GM12878 (cell line): Measurements from ENCODE around the gene SELENOO. TPM values are rescaled to one million over a fixed set of nuclear protein-coding genes. Genes with fewer than 3 reads are reported as not detected.

Experiments
- ATAC-seq: fragments of 200-7000 bp; cut with Tn5 transposase; 3 replicates; pipeline ENCODE4 v1.9.1; 2020; ENCODE audit warnings: mild to moderate bottlenecking, moderate library complexity
- BruUV-seq: library from RNA; stranded (reverse); fragments of 400-500 nt; replicated peaks from 2 replicates; lab custom pipeline; 2021; lab: Mats Ljungman, UMichigan
- CTCF ChIA-PET: fragments of 300-600 bp; sonication (Branson Sonifier 250); formaldehyde crosslinking; extraction: SDS; loops from one replicate; lab custom pipeline; 2021; ENCODE audit warnings: inconsistent platforms; lab: Yijun Ruan, JAX
- POLR2A ChIA-PET: fragments of 350-600 bp; formaldehyde crosslinking; extraction: SDS; loops from one replicate; lab custom pipeline; 2021; ENCODE audit warnings: inconsistent platforms; lab: Charles Lee
- RAD21 ChIA-PET: fragments of 300-600 bp; sonication (Branson Sonifier 250); formaldehyde crosslinking; loops from one replicate; lab custom pipeline; 2023; ENCODE audit warnings: antibody characterized with exemption; ENCODE audit not compliant: unreplicated experiment; lab: Charles Lee
- SMC1A ChIA-PET: fragments of 300-600 bp; sonication (Branson Sonifier 250); formaldehyde crosslinking; loops from one replicate; lab custom pipeline; 2023; ENCODE audit not compliant: unreplicated experiment, uncharacterized antibody; lab: Charles Lee
- DNase-seq: peaks from one replicate; pipeline ENCODE4 v3.0.0-alpha.2; 2011; ENCODE audit warnings: low read depth, low spot score
- FAIRE-seq: peaks from 3 replicates; lab custom pipeline; 2011; peaks lifted over from hg19 to GRCh38; lab: Jason Lieb, UNC
- H2AFZ ChIP-seq: 2 replicates; pipeline ENCODE4 v1.6.0; 2011; ENCODE audit warnings: low read depth, low read length, control low read depth; ENCODE audit not compliant: control insufficient read depth
- H3K27ac ChIP-seq: 2 replicates; pipeline ENCODE4 v1.5.1; 2011; ENCODE audit warnings: control low read depth; ENCODE audit not compliant: control insufficient read depth, insufficient read depth
- H3K27me3 ChIP-seq, 2 experiments: replicated peaks in 1 of 2; 2 replicates each; pipeline versions ENCODE4 v1.6.0 to v1.6.1; 2011; ENCODE audit warnings: low read length in 1 of 2; ENCODE audit not compliant: control insufficient read depth in 2 of 2, insufficient read depth in 2 of 2
- H3K36me3 ChIP-seq, 2 experiments: 2 replicates each; pipeline ENCODE4 v1.5.1; 2011; ENCODE audit warnings: low read length in 1 of 2; ENCODE audit not compliant: control insufficient read depth in 2 of 2, insufficient read depth in 2 of 2
- H3K4me1 ChIP-seq: 2 replicates; pipeline ENCODE4 v1.6.1; 2011; ENCODE audit warnings: mild to moderate bottlenecking, low read length, moderate library complexity, mixed read lengths; ENCODE audit not compliant: control insufficient read depth, insufficient read depth
- H3K4me2 ChIP-seq: 2 replicates; pipeline ENCODE4 v1.6.0; 2011; ENCODE audit warnings: control low read depth; ENCODE audit not compliant: control insufficient read depth, insufficient read depth
- H3K4me3 ChIP-seq: fragments of 200-600 bp; sonication (generic); 2 replicates; pipeline ENCODE4 v1.5.1; 2016
- H3K79me2 ChIP-seq: 2 replicates; pipeline ENCODE4 v1.6.0; 2011; ENCODE audit warnings: low read length; ENCODE audit not compliant: control insufficient read depth, insufficient read depth
- H3K9ac ChIP-seq: 2 replicates; pipeline ENCODE4 v1.8.0; 2011; ENCODE audit warnings: low read length, control low read depth, mixed read lengths; ENCODE audit not compliant: control insufficient read depth, insufficient read depth
- H3K9me3 ChIP-seq: replicated peaks from 3 replicates; pipeline ENCODE4 v1.5.1; 2011; ENCODE audit warnings: mild to moderate bottlenecking, low read length; ENCODE audit not compliant: control insufficient read depth, insufficient read depth
- H4K20me1 ChIP-seq: 2 replicates; pipeline ENCODE4 v1.6.0; 2011; ENCODE audit not compliant: control insufficient read depth, insufficient read depth
- BCL11A ChIP-seq: IDR thresholded peaks from 2 replicates; pipeline ENCODE4 v1.6.1; 2011; ENCODE audit warnings: low read depth, low read length
- BHLHE40 ChIP-seq, 2 experiments: fragments of 450-650 bp in 1 of 2; IDR thresholded peaks; 2 replicates each; pipeline ENCODE4 v1.6.1; 2011 to 2017; ENCODE audit warnings: low read depth in 2 of 2, borderline replicate concordance in 1 of 2, improper control_type of control experiment in 1 of 2, low read length in 1 of 2, mild to moderate bottlenecking in 1 of 2
- CREB1 ChIP-seq: IDR thresholded peaks from 2 replicates; pipeline ENCODE4 v1.6.1; 2012; ENCODE audit warnings: low read depth, mild to moderate bottlenecking, inconsistent platforms
- EGR1 ChIP-seq, 2 experiments: IDR thresholded peaks; 1 replicate in 1 of 2; 2 replicates in 1 of 2; pipeline ENCODE4 v1.6.1; 2011 to 2012; ENCODE audit warnings: low read depth in 2 of 2, low read length in 2 of 2, borderline replicate concordance in 1 of 2, mild to moderate bottlenecking in 1 of 2, moderate library complexity in 1 of 2
- NBN ChIP-seq: fragments of 450-650 bp; IDR thresholded peaks from 2 replicates; pipeline ENCODE4 v1.6.1; 2016
- NR2C1 ChIP-seq: fragments of 450-650 bp; IDR thresholded peaks from 2 replicates; pipeline ENCODE4 v1.6.1; 2017; ENCODE audit warnings: antibody characterized with exemption, mild to moderate bottlenecking, moderate library complexity
- PML ChIP-seq: IDR thresholded peaks from 2 replicates; pipeline ENCODE4 v1.6.1; 2012; ENCODE audit warnings: low read length, inconsistent platforms
- POLR2AphosphoS5 ChIP-seq: IDR thresholded peaks from 2 replicates; pipeline ENCODE4 v1.6.1; 2011; ENCODE audit warnings: mild to moderate bottlenecking, low read length, inconsistent platforms
- SMAD5 ChIP-seq: IDR thresholded peaks from 2 replicates; pipeline ENCODE4 v1.6.1; 2016; ENCODE audit warnings: antibody characterized with exemption, low read depth
- TBL1XR1 ChIP-seq: IDR thresholded peaks from 2 replicates; pipeline ENCODE4 v1.6.1; 2012; ENCODE audit warnings: low read depth, low read length, improper control_type of control experiment
- ZNF274 ChIP-seq: IDR thresholded peaks from one replicate; pipeline ENCODE4 v1.8.0; 2011; ENCODE audit not compliant: insufficient read length, insufficient read depth
- WGBS: methylation state at CpG from one replicate; pipeline ENCODE4 v1.1.6; 2016; ENCODE audit warnings: low lambda C conversion rate; ENCODE audit not compliant: insufficient replicate concordance, insufficient coverage; ENCODE audit errors: missing lambda C conversion rate; 5-methylcytosine and 5-hydroxymethylcytosine counted together
- in situ Hi-C: fragments of 300-500 bp; cut with MboI; formaldehyde crosslinking; loops from 9 replicates; pipeline ENCODE4 v1.14.3; 2018; ENCODE audit warnings: mixed read lengths
- intact Hi-C: fragments of 100-400 bp; cut with micrococcal nuclease; formaldehyde crosslinking; loops from one replicate; pipeline ENCODE4 v1.14.2; 2022; ENCODE audit not compliant: unreplicated experiment
- polyA plus RNA-seq, 11 experiments: library from polyadenylated mRNA; depleted of rRNA in 4 of 11; unstranded in 6 of 11; stranded (reverse) in 5 of 11; fragments of >200 nt; fragmentation: Nextera tagmentation in 4 of 11; fragmentation: Illumina TruSeq in 1 of 11; extraction: Ambion mirVana in 4 of 11; extraction: Trizol in 1 of 11; gene quantifications; 1 replicate in 1 of 11; 2 replicates in 10 of 11; pipeline versions ENCODE4 v1.2.1 to v1.2.3, GENCODE V29; 2011 to 2016; ENCODE audit warnings: inconsistent platforms in 2 of 11, missing spikeins in 2 of 11, low read depth in 1 of 11
- total RNA-seq, 4 experiments: library from RNA; depleted of rRNA in 3 of 4; stranded (reverse); fragments of >200 nt in 3 of 4; fragmentation: Illumina TruSeq in 1 of 4; extraction: Trizol in 1 of 4; gene quantifications; 2 replicates each; pipeline versions ENCODE4 v1.2.1 to v1.2.3, GENCODE V29; 2013 to 2021
- TF ChIP-seq, protein P1 (sequence below): IDR thresholded peaks from 2 replicates; pipeline ENCODE4 v1.6.1; 2011; ENCODE audit warnings: borderline replicate concordance, low read depth, mild to moderate bottlenecking, moderate library complexity, mixed read lengths, low read length; ENCODE audit not compliant: insufficient read depth; ENCODE audit errors: extremely low read length
- TF ChIP-seq, protein P2 (sequence below), 3 experiments: IDR thresholded peaks in 2 of 3; conservative IDR thresholded peaks in 1 of 3; 2 replicates each; pipeline ENCODE4 v1.5.1; 2011; ENCODE audit warnings: low read depth in 3 of 3, low read length in 3 of 3, mild to moderate bottlenecking in 3 of 3, control low read depth in 2 of 3, moderate library complexity in 2 of 3, inconsistent platforms in 1 of 3, mixed read lengths in 1 of 3; ENCODE audit not compliant: control insufficient read depth in 2 of 3, insufficient read depth in 1 of 3; ENCODE audit errors: extremely low read depth in 1 of 3

The SELENOO gene
- total and polyA plus RNA-seq, 10 of the 15 experiments (the other 5 are each of a cell fraction or from before 2014, with no cell fraction given): 0.42 to 23.3 (median 3.3) TPM

DNA sequence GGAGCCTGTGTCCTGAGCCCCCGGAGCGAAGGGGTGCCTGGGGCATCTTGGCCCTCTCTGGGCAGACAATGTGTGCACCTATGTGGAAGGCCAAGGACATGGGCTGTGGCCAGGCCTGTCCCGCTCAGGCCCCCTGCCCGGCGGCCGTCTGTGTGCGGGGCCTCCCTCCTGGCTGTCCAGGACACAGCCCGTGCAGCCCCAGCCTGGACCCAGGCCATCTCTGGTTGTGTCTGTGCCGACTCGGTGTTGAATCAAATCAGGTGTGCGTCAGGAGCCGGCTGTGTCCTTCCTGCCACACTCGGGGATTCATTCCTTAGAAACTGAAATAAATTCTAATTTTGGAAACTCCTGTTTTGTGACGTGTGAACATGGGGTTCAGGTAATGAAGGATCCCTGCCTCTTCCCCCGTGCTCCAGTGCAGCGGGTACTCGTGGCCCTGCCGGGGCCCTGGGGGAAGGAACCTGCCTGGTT, 1.5 kb upstream of the SELENOO start:
- Histone ChIP-seq H3K4me1 (peaks cover 20% of the 10 kb centered on the region), H3K9me3 (no peaks in the 10 kb centered on the region), H3K4me3 (no peak overlapping the region), H3K27ac (peak overlapping the region; percentile 77; the same call in 1 of the 2 replicates), H3K79me2 (peaks cover 16% of the 10 kb centered on the region), H3K27me3 (no peaks in the 10 kb centered on the region), H3K9ac (no peak overlapping the region; the same call in 1 of the 2 replicates), H4K20me1 (no peaks in the 10 kb centered on the region), H2AFZ (no peak overlapping the region), H3K4me2 (peak overlapping the region; percentile 85), H3K36me3 (peaks cover 2 to 32% of the 10 kb centered on the region in 2 experiments)
- WGBS: 71% methylated on average over 18 of the region's 18 CpGs
- DNase-seq (no peak), FAIRE-seq (no peak), ATAC-seq (no peak)
- in situ Hi-C loops: no loop called here
- POLR2A ChIA-PET: interaction anchor here (1.0 kb wide), 1 partner anchor 8 kb away, joined by 3 read pairs; no protein-coding TSS in a partner anchor
- CTCF ChIA-PET: no interaction called here
- SMC1A ChIA-PET: no interaction called here
- TF ChIP-seq EGR1 (IDR thresholded peaks at IDR 0.05; ENCODE audit: borderline replicate concordance in 1 of 2, low read depth in 2 of 2, low read length in 2 of 2): no peak
- TF ChIP-seq, protein P1, sequence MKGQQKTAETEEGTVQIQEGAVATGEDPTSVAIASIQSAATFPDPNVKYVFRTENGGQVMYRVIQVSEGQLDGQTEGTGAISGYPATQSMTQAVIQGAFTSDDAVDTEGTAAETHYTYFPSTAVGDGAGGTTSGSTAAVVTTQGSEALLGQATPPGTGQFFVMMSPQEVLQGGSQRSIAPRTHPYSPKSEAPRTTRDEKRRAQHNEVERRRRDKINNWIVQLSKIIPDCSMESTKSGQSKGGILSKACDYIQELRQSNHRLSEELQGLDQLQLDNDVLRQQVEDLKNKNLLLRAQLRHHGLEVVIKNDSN: no peak
- RAD21 ChIA-PET: no interaction called here
- no TSS peak for BruUV-seq
- intact Hi-C loops: loop anchor here (10.0 kb wide), 1 partner anchor 264 kb away; no protein-coding TSS in a partner anchor

DNA sequence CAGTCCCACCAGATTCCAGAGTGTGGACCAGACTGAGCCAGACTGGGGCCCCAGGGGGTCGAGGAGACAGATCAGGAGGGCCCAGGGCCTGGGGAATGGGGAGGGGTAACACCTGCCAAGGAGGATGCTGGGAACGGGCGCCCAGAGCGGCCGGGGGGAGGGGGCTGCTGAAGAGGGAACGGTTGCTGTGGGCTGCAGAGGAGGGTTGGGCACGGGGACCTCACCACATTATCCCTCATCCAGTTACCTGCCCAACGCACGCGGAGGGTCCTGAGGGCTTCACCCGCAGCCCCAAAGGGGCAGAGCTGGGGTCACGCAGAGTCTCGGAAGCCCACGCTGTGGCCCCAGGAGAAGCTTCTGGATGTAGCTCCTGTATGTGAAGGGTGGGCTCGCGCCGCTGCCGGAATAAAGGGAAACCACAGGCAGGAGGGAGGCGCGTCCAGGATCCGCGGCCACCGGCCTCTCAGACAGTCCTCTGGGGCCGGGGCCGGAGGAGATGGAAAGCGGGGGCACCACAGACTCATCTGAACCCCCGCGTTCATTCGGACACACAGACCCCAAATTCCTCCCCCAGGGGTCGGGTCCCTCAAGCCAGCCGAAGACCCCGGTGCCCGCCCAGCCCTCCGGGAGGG, 866 bp upstream of the SELENOO start:
- intact Hi-C loops (loop anchor here (10.0 kb wide), 1 partner anchor 265 kb away; no protein-coding TSS in a partner anchor), in situ Hi-C loops (no loop called here)
- no peak for FAIRE-seq
- no peaks in the 10 kb centered on the region for H3K27me3 ChIP-seq
- H3K79me2 ChIP-seq: peaks cover 15% of the 10 kb centered on the region
- CTCF ChIA-PET: no interaction called here
- 8% methylated on average over 34 of the region's 34 CpGs for WGBS
- DNase-seq: no peak
- H2AFZ ChIP-seq: peak overlapping the region; percentile 71
- H3K9me3 ChIP-seq: no peaks in the 10 kb centered on the region
- BruUV-seq: no TSS peak
- RAD21 ChIA-PET: no interaction called here
- peaks cover 13% of the 10 kb centered on the region for H3K4me1 ChIP-seq
- peak; percentile 20 for ATAC-seq
- H4K20me1 ChIP-seq: no peaks in the 10 kb centered on the region
- H3K4me3 ChIP-seq: peak overlapping the region; percentile 84
- peak overlapping the region; percentile 85 for H3K4me2 ChIP-seq
- SMC1A ChIA-PET: no interaction called here
- H3K9ac ChIP-seq: peak overlapping the region; percentile 74
- peak overlapping the region; percentile 77 for H3K27ac ChIP-seq
- POLR2A ChIA-PET: interaction anchor here (1.0 kb wide), 1 partner anchor 9 kb away, joined by 3 read pairs; no protein-coding TSS in a partner anchor
- H3K36me3 ChIP-seq: peaks cover 6 to 25% of the 10 kb centered on the region in 2 experiments
- TF ChIP-seq ZNF274: no peak
- no peak for TF ChIP-seq NBN
- TF ChIP-seq NR2C1: no peak
- TF ChIP-seq, protein P2, sequence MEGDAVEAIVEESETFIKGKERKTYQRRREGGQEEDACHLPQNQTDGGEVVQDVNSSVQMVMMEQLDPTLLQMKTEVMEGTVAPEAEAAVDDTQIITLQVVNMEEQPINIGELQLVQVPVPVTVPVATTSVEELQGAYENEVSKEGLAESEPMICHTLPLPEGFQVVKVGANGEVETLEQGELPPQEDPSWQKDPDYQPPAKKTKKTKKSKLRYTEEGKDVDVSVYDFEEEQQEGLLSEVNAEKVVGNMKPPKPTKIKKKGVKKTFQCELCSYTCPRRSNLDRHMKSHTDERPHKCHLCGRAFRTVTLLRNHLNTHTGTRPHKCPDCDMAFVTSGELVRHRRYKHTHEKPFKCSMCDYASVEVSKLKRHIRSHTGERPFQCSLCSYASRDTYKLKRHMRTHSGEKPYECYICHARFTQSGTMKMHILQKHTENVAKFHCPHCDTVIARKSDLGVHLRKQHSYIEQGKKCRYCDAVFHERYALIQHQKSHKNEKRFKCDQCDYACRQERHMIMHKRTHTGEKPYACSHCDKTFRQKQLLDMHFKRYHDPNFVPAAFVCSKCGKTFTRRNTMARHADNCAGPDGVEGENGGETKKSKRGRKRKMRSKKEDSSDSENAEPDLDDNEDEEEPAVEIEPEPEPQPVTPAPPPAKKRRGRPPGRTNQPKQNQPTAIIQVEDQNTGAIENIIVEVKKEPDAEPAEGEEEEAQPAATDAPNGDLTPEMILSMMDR (IDR thresholded peaks at IDR 0.05 in 2 of 3, conservative IDR thresholded peaks at IDR 0.05 in 1 of 3; ENCODE audit: control insufficient read depth in 2 of 3, extremely low read depth in 1 of 3, insufficient read depth in 1 of 3, low read depth in 3 of 3, low read length in 3 of 3): no peak
- peak; percentile 45; the same call in 1 of the 2 replicates for TF ChIP-seq POLR2AphosphoS5
- no peak for TF ChIP-seq BHLHE40 (IDR thresholded peaks at IDR 0.05; ENCODE audit: borderline replicate concordance in 1 of 2, low read depth in 2 of 2, low read length in 1 of 2)
- 0 out of 2 replicates have a peak, but pooled peaks have one; percentile 44 for TF ChIP-seq SMAD5
- TF ChIP-seq PML: peak; percentile 57; the same call in 1 of the 2 replicates
- TF ChIP-seq CREB1: 0 out of 2 replicates have a peak, but pooled peaks have one; percentile 15
- TF ChIP-seq TBL1XR1: no peak
- TF ChIP-seq BCL11A: 0 out of 2 replicates have a peak, but pooled peaks have one; percentile 3
